HepG2 (cell line): ENCODE measurements around the gene IWS1.

Experiments used
- CTCF ChIP-seq: sonication (generic); formaldehyde crosslinking; IDR thresholded peaks from 2 replicates; pipeline ENCODE4 v1.5.0; 2020; ENCODE audit warnings: mild to moderate bottlenecking, missing genetic modification reagents, moderate library complexity
- HIVEP1 ChIP-seq: sonication (generic); formaldehyde crosslinking; IDR thresholded peaks from 2 replicates; pipeline ENCODE4 v1.4.0; 2020; ENCODE audit warnings: mild to moderate bottlenecking, missing genetic modification reagents
- HNRNPH1 ChIP-seq: fragments of 200-400 bp; formaldehyde crosslinking; optimal IDR thresholded peaks from 2 replicates; pipeline ENCODE3; 2017; ENCODE audit warnings: mild to moderate bottlenecking, low read depth, low read length
- JUN ChIP-seq: sonication (generic); formaldehyde crosslinking; IDR thresholded peaks from 2 replicates; pipeline ENCODE4 v1.4.0; 2020; ENCODE audit warnings: mild to moderate bottlenecking, missing genetic modification reagents
- TGIF2 ChIP-seq: IDR thresholded peaks from 2 replicates; pipeline ENCODE4 v1.6.1; 2016; ENCODE audit warnings: control low read depth, missing compliant biosample characterization
- ZBTB14 ChIP-seq: sonication (generic); formaldehyde crosslinking; IDR thresholded peaks from 2 replicates; pipeline ENCODE4 v1.4.0; 2020; ENCODE audit warnings: missing genetic modification reagents
- ZSCAN9 ChIP-seq: IDR thresholded peaks from 2 replicates; pipeline ENCODE4 v1.6.1; 2016; ENCODE audit warnings: borderline replicate concordance

- TF ChIP-seq CTCF (CRISPR knock-in tag), result no peak
- TF ChIP-seq HNRNPH1, result no peak
- TF ChIP-seq TGIF2 (CRISPR knock-in tag), result no peak
- no peak for TF ChIP-seq HIVEP1
- no peak for TF ChIP-seq ZBTB14
- no peak for TF ChIP-seq ZSCAN9 (CRISPR knock-in tag)
- no peak for TF ChIP-seq JUN
These were observed 16.2 kb downstream of the IWS1 start for GRCh38 chr2:127510073-127510472.
